HL-60/S4 (cell line): ENCODE results near the gene CHTF18.

Source experiments
- in situ Hi-C: fragments of 300-500 bp; cut with MboI; formaldehyde crosslinking; loops from 2 replicates; pipeline ENCODE4 v1.14.3; 2022; ENCODE audit warnings: low sequenced_read_pairs

The CHTF18 gene

GRCh38 chr16:790086-790485 is 1.7 kb downstream of the CHTF18 start:
- in situ Hi-C loops = no loop called here

DNA sequence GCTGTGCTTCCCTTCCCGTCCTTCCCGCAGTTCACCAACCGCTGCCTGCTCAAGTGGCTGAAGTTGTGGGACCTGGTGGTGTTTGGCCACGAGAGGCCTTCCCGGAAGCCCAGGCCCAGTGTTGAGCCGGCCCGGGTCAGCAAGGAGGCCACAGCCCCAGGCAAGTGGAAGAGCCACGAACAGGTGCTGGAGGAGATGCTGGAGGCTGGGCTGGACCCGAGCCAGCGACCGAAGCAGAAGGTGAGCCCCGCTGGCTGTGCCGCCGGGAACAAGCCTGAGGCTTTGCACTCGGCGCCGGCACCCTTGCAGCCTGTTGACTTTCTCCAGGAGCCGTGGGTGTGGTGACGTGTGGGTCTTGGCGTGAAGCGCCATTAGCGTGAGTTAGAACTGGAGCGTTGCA is 2.7 kb downstream of the CHTF18 start:
- in situ Hi-C loops = no loop called here

DNA sequence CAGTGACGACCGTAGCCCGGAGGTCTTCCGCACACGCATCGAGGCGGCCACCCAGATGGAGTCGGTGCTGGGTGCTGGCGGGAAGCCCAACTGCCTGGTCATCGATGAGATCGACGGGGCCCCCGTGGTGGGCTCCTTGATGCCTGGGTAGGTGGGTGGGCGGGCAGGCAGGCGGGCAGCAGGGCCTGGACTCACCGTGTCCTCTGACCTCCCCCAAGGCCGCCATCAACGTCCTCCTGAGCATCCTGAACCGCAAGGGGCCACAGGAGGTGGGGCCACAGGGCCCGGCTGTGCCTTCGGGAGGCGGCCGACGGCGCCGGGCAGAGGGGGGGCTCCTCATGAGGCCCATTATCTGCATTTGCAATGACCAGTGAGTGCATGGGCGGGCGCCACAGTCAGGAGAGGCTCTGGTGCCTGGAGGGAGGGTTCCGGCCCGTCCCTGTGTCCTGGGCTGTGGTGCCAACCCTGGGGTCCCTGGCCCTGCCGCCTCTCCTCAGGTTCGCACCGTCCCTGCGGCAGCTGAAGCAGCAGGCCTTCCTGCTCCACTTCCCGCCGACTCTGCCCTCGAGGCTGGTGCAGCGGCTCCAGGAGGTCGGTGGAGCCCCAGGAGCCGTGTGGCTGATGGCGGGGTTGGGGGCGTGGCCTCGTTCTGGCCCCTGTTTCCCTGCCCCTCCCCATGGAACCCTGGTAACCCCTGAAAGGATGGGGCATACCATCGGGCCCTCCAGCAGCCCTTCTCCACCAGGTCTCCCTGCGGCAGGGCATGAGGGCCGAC is 4.0 kb downstream of the CHTF18 start:
- in situ Hi-C loops = no loop called here

GRCh38 chr16:793414-793813 is 5.0 kb downstream of the CHTF18 start:
- in situ Hi-C loops = no loop called here

DNA sequence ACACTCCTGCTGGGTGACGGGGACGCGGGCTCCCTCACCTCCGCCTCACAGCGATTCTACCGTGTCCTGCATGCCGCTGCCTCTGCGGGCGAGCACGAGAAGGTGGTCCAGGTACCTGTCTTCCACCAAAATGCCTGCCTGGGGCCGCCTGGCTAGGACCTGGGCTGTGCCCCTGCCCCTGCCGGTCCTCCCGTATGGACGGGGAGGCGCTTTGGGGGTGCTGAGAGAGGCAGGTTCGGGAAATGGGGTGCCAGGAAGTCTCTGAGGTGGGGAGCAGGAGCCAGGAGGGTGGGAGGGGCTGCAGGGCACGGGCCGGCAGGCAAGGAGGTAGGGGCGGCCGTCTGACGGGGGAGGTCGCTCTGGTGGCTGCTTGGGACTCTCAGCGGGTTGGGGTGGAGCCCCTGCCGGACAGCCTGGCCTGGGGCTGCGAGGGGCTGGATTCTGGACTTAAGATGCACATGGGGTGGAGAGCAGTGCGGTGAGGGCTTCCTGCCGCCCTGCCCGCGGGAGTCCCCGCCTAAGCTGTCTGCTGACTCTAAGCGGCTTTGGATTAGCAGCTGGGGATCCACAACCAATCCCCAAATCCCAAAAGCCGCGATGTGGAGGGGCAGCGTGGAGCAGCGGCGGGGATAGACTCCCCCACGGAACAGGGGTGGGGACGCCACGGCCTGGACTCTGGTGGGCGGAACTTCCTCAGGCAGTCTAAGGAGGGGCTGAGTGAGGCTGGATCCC is 5.8 kb downstream of the CHTF18 start:
- in situ Hi-C loops = no loop called here

DNA sequence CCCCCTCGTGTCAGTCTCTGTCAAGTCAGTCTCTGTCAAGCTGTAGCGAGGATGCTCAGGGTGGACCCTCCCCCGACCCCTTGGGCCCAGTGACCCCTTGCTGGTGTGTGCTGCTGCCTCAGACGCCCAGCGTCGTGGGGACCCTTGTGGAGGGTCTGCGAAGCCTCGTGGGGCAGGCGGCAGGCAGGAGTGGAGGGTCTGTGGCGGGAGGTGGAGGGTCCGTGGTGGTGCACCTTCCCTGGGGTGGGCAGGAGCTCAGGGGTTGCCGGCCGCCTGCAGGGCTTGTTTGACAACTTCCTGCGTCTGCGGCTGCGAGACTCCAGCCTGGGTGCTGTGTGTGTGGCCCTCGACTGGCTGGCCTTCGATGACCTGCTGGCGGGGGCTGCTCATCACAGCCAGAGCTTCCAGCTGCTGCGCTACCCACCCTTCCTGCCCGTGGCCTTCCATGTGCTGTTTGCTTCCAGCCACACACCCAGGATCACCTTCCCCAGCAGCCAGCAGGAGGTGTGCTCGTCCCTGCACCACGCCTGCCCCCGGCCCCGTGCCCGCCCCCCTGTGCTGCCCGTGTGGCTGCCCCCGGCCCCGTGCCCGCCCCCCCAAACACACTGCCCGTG is 6.5 kb downstream of the CHTF18 start:
- in situ Hi-C loops = no loop called here

- in situ Hi-C loops = no loop called here
Observed at GRCh38 chr16:795580-796229, 7.3 kb downstream of the CHTF18 start.

DNA sequence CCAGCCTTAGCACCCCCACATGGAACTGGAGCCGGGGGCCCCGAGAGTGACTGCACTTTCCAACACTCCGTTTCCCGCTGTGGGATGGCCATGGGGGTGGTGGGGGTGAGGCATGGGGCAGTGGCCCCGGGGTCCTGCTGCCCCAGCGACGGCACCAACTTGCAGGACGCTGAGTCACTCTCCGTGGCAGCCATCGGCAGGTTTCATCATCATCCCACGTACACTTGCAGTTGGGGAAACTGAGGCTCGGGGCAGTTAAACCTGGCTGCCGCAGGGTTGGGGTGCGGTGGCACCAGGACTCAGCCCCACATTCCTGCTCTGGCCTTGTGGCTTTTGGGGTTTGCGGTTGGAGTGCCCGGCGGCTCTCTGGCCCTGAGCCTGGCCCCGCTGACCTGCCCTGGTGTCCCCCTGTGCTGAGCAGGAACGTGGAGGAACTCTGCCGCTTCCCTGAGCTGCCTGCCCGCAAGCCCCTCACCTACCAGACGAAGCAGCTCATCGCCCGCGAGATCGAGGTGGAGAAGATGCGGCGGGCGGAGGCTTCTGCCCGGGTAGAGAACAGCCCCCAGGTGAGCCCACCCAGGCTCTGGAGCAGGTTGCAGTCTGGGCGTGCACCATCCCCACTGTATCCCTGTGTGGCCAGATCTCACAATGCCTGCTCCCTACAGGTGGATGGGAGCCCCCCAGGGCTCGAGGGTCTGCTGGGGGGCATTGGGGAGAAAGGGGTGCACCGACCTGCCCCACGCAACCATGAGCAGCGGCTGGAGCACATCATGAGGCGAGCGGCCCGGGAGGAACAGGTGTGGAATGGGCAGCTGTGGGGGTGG is 8.1 kb downstream of the CHTF18 start:
- in situ Hi-C loops = no loop called here

- in situ Hi-C loops = no loop called here
Observed at GRCh38 chr16:797120-797420, 8.7 kb downstream of the CHTF18 start.

DNA sequence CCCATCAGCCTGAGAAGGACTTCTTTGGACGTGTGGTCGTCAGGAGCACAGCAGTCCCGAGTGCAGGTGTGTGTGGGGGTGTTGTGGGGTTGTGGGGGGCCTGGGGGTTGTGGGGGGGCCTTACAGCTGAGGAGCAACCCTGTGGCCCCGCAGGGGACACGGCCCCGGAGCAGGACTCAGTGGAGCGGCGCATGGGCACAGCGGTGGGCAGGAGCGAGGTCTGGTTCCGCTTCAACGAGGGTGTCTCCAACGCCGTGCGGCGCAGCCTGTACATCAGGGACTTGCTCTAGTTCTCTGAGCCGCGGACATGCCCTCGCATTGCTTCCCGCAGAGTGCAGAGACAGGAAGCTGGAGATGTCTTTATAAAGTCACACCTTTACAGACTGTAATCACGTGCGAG is 9.3 kb downstream of the CHTF18 start:
- in situ Hi-C loops = no loop called here

DNA sequence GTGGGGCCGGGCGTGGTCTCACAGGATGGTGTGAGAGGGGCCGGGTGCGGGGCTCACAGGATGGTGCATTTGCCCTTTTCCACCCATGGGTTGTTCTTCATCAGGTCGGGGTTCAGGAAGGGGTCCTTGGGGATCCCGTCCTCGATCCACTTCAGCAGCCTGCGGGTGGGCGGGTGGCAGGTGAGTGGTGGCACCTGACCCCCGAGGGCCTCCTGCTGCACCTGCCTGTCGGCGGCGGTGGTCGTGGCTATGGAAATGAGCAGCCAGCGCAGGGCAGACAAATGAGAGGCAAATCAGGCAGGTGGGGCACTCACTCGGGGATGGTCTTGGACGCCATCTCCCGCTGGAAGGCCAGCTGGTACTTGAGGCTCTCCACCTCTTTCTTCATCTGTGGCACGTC is 10.2 kb downstream of the CHTF18 start:
- in situ Hi-C loops = no loop called here

- in situ Hi-C loops = no loop called here
Observed at GRCh38 chr16:799111-799947, 10.9 kb downstream of the CHTF18 start.

DNA sequence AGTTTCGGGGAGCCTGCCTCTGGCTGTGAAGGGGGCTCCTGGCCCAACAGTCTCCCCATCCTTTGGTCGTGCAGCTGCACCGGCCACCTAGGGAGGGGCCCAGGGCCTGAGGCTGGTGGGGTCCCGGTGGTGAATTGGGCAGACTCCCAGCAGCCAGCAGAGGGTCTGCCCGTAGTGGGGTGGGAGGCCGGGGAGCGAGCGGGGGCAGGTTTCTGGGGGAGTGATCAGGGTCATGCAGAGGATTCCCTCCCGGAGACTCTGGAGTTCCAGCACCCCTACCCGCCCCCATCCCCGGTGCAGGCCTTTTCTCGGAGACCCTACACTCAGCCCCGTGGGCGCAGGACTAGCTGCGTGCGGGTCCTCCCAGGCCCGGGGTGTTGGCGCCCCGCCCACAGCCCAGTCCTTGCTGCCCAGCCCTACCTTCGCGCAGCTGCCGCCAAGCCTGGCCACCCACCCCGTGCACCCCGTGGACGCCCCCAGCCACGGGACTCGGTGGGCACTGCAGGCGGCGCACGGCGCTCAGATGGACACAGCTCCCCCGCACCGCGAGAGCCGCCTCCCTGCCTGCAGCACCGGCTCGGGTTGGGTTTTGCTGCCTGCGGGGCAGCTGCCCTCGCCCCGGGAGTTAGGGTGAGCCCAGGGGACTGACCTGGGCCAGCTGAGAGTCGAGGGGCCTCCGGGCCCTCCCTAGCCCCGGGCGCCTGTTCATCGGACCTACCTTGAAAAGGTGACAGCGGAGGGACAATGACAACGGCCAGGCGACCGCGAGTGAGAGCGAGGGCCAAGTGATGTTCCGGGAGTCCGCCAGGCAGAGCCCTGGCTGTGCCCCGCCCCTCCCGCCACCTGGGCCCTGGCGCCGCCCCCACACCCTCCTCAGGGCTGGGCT is 11.8 kb downstream of the CHTF18 start, which contains the start of gene GNG13:
Gene GNG13 (minus strand): TSS at position 787 of the 886 bp plus-strand sequence. CDS start 1,657 bp downstream, outside the sequence.
- in situ Hi-C loops = no loop called here

GRCh38 chr16:800834-801511 is 12.6 kb downstream of the CHTF18 start:
- in situ Hi-C loops = no loop called here

DNA sequence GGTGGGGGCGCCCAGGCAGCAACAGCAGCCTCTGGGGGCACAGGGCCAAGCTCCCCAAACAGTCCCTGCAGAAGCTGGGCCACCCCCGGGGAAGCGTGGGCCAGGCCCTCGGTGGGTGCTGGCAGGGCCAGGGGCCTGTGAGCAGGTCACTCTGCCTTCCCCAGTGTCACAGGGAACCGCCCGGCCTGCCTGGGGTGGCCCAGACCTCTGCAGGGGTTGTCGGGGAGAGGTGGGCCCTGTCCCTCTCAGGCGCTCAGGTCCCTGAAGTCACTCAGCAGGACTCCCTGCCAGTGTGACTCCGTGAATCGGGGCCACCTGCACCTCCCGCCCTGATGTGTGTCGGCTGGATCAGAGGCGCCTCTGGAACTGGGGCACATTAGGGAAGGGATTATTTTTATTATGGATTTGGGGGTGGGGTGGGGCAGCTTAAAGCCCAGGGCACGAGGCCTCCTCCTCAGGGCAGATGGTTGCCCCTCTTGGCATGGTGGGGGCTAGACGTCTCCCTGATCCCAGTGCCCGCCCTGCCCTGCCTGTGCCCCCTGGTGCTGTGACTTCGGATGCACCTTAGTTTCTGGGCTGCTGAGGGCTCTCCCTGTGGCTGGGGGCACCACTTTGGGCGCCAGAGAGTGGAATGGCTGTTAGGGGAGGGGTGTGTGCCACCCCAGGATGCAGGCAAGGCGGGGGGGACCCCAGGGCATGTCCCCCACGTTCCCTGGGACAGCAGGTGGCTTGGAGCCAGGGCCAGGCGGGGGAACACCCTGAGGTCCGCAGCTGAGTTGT is 13.4 kb downstream of the CHTF18 start:
- in situ Hi-C loops = no loop called here

- in situ Hi-C loops = no loop called here
Observed at GRCh38 chr16:802461-802860, 14.0 kb downstream of the CHTF18 start.

- in situ Hi-C loops = no loop called here
Observed at GRCh38 chr16:802914-803753, 14.7 kb downstream of the CHTF18 start.
